Mucosa of gallbladder (tissue), 1 donor: ENCODE data around the gene TSBP1. TPM values are rescaled to one million over a fixed set of nuclear protein-coding genes. Genes with fewer than 3 reads are reported as not detected.
"Not testable (repeated sequence)": the region's sequence is repeated elsewhere in the genome, so short reads cannot be mapped to it uniquely, and the experiment has no call there.

Experiments used
- DNase-seq: peaks from one replicate; pipeline ENCODE4 v3.0.0-alpha.2; 2020; ENCODE audit warnings: low spot score
- total RNA-seq: library from RNA; stranded (reverse); gene quantifications from one replicate; pipeline ENCODE4 v1.2.1, GENCODE V29; 2021
- donor health status: DM: no; HTN: no; CAD: no.

TSBP1 gene
- total RNA-seq, 1 donor from 2014 or later = not detected

GRCh38 chr6:32375739-32376529 is 4.2 kb upstream of the TSBP1 start:
- DNase-seq = no peak

- DNase-seq = no peak
These were observed 474 bp downstream of the TSBP1 start for GRCh38 chr6:32371229-32371628.

GRCh38 chr6:32370505-32370904 is 1.2 kb downstream of the TSBP1 start:
- no peak for DNase-seq

GRCh38 chr6:32369660-32370059 is 2.0 kb downstream of the TSBP1 start:
- no peak for DNase-seq

GRCh38 chr6:32367644-32368043 is 4.1 kb downstream of the TSBP1 start:
- DNase-seq = no peak

- not testable (repeated sequence) for DNase-seq
These were observed 12.5 kb downstream of the TSBP1 start for GRCh38 chr6:32359225-32359624.

- not testable (repeated sequence) for DNase-seq
These were observed 13.2 kb downstream of the TSBP1 start for GRCh38 chr6:32358548-32358947.

GRCh38 chr6:32355018-32355417 is 16.7 kb downstream of the TSBP1 start:
- no peak for DNase-seq

- DNase-seq = no peak
These were observed 18.4 kb downstream of the TSBP1 start for GRCh38 chr6:32353348-32353747.

GRCh38 chr6:32340242-32340641 is 31.5 kb downstream of the TSBP1 start:
- no peak for DNase-seq

- DNase-seq = no peak
These were observed 34.4 kb downstream of the TSBP1 start for GRCh38 chr6:32337186-32337805.

GRCh38 chr6:32332433-32332832 is 39.3 kb downstream of the TSBP1 start:
- no peak for DNase-seq

GRCh38 chr6:32329141-32329540 is 42.6 kb downstream of the TSBP1 start:
- no peak for DNase-seq

GRCh38 chr6:32327103-32327502 is 44.6 kb downstream of the TSBP1 start:
- DNase-seq = no peak

- no peak for DNase-seq
These were observed 53.2 kb downstream of the TSBP1 start for GRCh38 chr6:32318501-32318900.

GRCh38 chr6:32317541-32317940 is 54.2 kb downstream of the TSBP1 start:
- DNase-seq = no peak

- no peak for DNase-seq
These were observed 57.7 kb downstream of the TSBP1 start for GRCh38 chr6:32313964-32314363.

- DNase-seq = no peak
These were observed 72.9 kb downstream of the TSBP1 start for GRCh38 chr6:32298632-32299336.

- not testable (repeated sequence) for DNase-seq
These were observed 76.7 kb downstream of the TSBP1 start for GRCh38 chr6:32294980-32295379.

- no peak for DNase-seq
These were observed 77.1 kb downstream of the TSBP1 start for GRCh38 chr6:32294566-32294965.

GRCh38 chr6:32293695-32294094 is 78.0 kb downstream of the TSBP1 start:
- DNase-seq = no peak

GRCh38 chr6:32291543-32291942 is 80.2 kb downstream of the TSBP1 start:
- DNase-seq = no peak
